T-helper 2 cell (primary cell): ENCODE measurements around the gene BCAP31.

Experiments
- DNase-seq, 5 experiments: peaks; one replicate each; pipeline versions ENCODE4 v3.0.0 to v3.0.0-alpha.2; 2012 to 2022

Gene BCAP31

DNA sequence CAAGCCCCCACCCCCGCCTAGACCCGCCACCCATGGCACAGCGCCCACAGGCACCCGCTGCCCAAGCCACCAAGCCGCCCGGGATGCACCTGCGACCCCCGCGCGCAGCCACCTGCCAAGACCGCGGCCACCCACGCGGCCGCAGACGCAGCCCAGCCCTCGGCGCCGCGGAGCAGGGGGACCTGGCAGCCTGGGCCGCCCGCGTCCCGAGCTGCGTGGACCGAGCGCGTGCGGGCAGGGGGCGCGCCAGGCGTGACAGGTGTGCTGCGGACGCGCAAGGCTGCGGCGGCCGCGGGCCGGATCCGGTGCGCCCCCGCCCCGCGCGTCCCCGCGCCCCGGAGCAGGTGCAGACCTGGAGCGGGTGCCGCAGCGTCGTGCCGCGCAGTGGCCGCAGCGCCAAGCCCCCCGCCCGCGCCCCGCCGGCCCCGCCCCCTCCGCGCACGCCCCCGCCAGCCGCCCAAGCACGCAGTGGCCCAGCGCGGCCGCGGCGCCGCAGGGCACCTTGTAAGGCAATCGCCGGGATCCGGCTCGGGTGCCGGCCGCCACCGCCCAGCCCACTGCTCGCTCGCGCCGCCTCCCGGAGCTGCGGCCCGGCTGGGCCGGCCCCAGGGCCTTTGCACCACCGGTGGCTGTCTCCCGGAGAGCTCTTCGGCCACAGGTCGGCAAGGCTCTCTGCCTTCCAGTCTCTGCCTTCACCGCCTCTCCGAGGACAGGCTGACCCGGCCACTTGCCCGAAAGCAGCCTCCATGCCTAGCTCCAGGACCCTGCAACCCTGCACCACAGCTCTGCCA is 50.6 kb downstream of the BCAP31 start, which contains the start of gene PNCK:
TSS of gene PNCK (minus strand) at position 386 of the 791 bp plus-strand sequence. CDS start 737 bp downstream, outside the sequence.
- DNase-seq: no peak

DNA sequence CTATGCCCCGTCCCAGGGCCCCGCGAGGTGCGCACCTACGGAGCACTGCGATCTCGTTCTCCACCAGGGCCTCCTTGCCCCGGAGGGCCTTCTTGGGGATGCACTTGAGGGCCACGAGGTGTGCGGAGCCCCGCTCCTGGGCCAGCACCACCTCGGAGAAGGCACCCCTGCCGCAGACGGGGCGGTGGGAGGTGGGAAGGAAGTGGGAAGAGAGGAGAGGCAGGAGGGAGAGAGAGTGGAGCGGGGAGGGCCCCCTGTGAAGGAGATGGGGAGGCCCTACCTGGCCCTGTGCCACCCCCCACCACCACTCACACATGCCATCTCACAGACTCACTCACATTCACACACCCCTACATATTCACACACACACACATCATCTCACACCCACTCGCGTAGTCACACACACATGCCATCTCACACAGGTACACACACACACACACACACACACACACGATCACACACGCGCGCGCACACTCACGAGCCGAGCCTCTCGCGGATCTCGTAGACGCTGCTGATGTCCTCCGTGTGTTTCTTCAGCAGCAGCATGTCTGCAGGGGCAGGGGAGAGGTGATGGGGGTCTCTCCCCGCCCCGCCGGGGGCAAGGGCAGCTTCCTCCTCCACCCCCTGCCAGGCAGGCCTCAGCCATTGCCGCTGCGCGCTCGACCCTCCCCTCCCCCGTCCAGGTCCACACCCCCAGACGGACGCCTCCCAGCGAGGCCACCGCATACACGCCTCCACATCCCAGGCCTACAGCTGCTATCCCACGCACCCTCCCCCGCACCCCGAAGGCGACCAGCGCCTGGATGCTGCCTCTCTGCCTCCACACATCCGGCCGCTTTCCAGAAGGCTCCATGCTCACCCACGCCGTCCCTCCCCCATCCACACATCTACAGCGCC is 51.4 kb downstream of the BCAP31 start:
- DNase-seq: no peak

- DNase-seq: no peak
These were observed 52.3 kb downstream of the BCAP31 start for GRCh38 chrX:153671589-153672530.

GRCh38 chrX:153670748-153671588 is 53.2 kb downstream of the BCAP31 start:
- no peak for DNase-seq

- DNase-seq: no peak
These were observed 54.1 kb downstream of the BCAP31 start for GRCh38 chrX:153669901-153670731.

GRCh38 chrX:153669174-153669890 is 54.9 kb downstream of the BCAP31 start:
- peak; percentile 13 to 36 (median 20) for DNase-seq

GRCh38 chrX:153668423-153669173 is 55.6 kb downstream of the BCAP31 start:
- no peak for DNase-seq

DNA sequence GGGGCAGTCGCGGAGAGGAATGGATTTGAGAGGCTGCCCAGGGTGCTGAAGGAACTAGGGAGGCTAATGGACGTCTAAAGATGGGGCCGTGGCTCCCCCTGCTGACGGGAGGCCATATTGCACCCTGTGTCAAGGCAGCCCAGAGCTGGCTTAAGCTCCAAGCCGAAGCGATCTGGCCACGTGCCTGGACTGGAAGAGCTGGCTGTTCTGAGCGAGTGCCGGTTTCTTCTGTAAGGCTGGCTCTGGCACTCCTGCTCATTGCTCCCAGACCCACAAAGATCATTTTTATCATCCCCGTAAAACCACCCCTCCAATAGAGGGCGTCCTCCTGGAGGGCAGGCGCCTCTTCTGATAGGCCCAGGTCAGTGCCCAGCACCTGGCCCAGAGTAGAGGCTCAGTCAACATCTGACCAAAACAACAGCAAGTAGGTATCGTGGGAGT is 56.2 kb downstream of the BCAP31 start:
- peak; percentile 47 to 73 (median 63) for DNase-seq

- no peak for DNase-seq
These were observed 56.8 kb downstream of the BCAP31 start for GRCh38 chrX:153667281-153667955.

- no peak for DNase-seq
These were observed 58.4 kb downstream of the BCAP31 start for GRCh38 chrX:153665726-153666306.

- peak in 4 of 5 experiments; percentile 24 to 50 (median 34) for DNase-seq
These were observed 61.9 kb downstream of the BCAP31 start for GRCh38 chrX:153662266-153662665.

- DNase-seq: no peak
These were observed 64.9 kb downstream of the BCAP31 start for GRCh38 chrX:153659268-153659667.

DNA sequence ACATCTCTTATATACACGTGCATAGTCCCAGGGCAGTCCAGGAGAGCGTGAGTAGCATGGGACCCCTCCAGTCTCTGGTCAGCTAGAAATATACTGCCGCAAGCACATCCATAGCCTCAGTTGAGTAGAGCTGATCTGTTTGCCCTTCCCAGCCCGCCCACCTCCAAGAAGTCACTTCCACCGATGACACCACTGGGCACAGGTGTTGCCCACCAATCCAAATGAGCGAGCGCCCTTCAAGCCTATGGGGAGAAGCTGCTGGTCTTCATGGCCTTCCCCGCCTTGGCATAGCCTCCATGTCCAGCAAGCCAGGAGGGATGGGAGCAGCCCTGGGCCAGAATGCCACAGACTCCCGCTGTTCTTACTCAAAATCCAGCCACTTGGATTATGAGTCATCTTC is 67.0 kb downstream of the BCAP31 start:
- DNase-seq: no peak

GRCh38 chrX:153653556-153653955 is 70.6 kb downstream of the BCAP31 start:
- no peak for DNase-seq

GRCh38 chrX:153651540-153652079 is 72.6 kb downstream of the BCAP31 start:
- no peak for DNase-seq

- no peak for DNase-seq
These were observed 73.2 kb downstream of the BCAP31 start for GRCh38 chrX:153650959-153651358.
